K562 (cell line): ENCODE data around the gene GJB4. TPM values are rescaled to one million over a fixed set of nuclear protein-coding genes. Genes with fewer than 3 reads are reported as not detected.
A peak's percentile ranks its signal among the peaks of the same experiment; 100 is the strongest.

Source experiments
- CREM ChIP-seq: IDR thresholded peaks from 2 replicates; pipeline ENCODE4 v1.6.1; 2014; ENCODE audit warnings: antibody characterized with exemption, low read depth
- ESRRA ChIP-seq: fragments of 450-650 bp; IDR thresholded peaks from 2 replicates; pipeline ENCODE4 v1.6.1; 2014; ENCODE audit warnings: low read depth, mild to moderate bottlenecking, moderate library complexity, borderline replicate concordance
- RAD21 ChIP-seq, 2 experiments: fragments of 250-450 bp in 1 of 2; fragments of 450-650 bp in 1 of 2; sonication (Bioruptor Pico) in 1 of 2; formaldehyde crosslinking in 1 of 2; IDR thresholded peaks in 1 of 2; conservative IDR thresholded peaks in 1 of 2; 2 replicates each; pipeline versions ENCODE4 v1.4.0 to v1.8.0; 2020 to 2022; ENCODE audit warnings: mild to moderate bottlenecking in 2 of 2, moderate library complexity in 1 of 2
- SMC3 ChIP-seq: conservative IDR thresholded peaks from 2 replicates; pipeline ENCODE4 v1.6.1; 2011; ENCODE audit warnings: low read depth, low read length, improper control_type of control experiment; ENCODE audit not compliant: insufficient read depth
- TEAD1 ChIP-seq, 2 experiments: fragments of 450-650 bp in 1 of 2; sonication (generic) in 1 of 2; formaldehyde crosslinking; IDR thresholded peaks; 2 replicates each; pipeline versions ENCODE4 v1.4.0 to v1.8.0; 2020 to 2022; ENCODE audit warnings: mild to moderate bottlenecking in 2 of 2, missing genetic modification reagents in 1 of 2
- ZNF217 ChIP-seq: sonication (generic); formaldehyde crosslinking; IDR thresholded peaks from 2 replicates; pipeline ENCODE4 v1.8.0; 2022; ENCODE audit warnings: mild to moderate bottlenecking, missing genetic modification reagents
- polyA plus RNA-seq, 8 experiments: library from polyadenylated mRNA; depleted of rRNA in 4 of 8; stranded (reverse) in 5 of 8; unstranded in 3 of 8; fragments of >200 nt; fragmentation: Nextera tagmentation in 2 of 8; fragmentation: Illumina TruSeq in 1 of 8; extraction: Ambion mirVana in 2 of 8; extraction: Trizol in 1 of 8; gene quantifications; 2 replicates each; pipeline versions ENCODE4 v1.2.1 to v1.2.3, GENCODE V29; 2011 to 2014; ENCODE audit warnings: inconsistent platforms in 1 of 8, missing spikeins in 1 of 8
- total RNA-seq, 7 experiments: library from RNA; depleted of rRNA in 6 of 7; stranded (reverse); fragments of >200 nt in 6 of 7; fragmentation: Illumina TruSeq in 2 of 7; extraction: Trizol in 2 of 7; gene quantifications; 2 replicates each; pipeline versions ENCODE4 v1.2.1 to v1.2.3, GENCODE V29; 2011 to 2021; ENCODE audit warnings: low replicate concordance in 1 of 7
- TF ChIP-seq, protein P1 (sequence below), 3 experiments: IDR thresholded peaks in 2 of 3; conservative IDR thresholded peaks in 1 of 3; 2 replicates each; pipeline ENCODE4 v1.5.1; 2011 to 2012; ENCODE audit warnings: low read length in 3 of 3, mild to moderate bottlenecking in 3 of 3, control low read depth in 2 of 3, improper control_type of control experiment in 1 of 3, inconsistent platforms in 1 of 3, low read depth in 1 of 3, mixed read lengths in 1 of 3, moderate library complexity in 1 of 3; ENCODE audit not compliant: insufficient read depth in 2 of 3
- TF ChIP-seq, protein P2 (sequence below): IDR thresholded peaks from 2 replicates; pipeline ENCODE4 v1.6.1; 2011; ENCODE audit not compliant: insufficient read length; ENCODE audit errors: extremely low read depth
- TF ChIP-seq, protein P3 (sequence below): fragments of 450-650 bp; formaldehyde crosslinking; IDR thresholded peaks from 2 replicates; pipeline ENCODE4 v1.4.0; 2020; ENCODE audit warnings: mild to moderate bottlenecking, moderate library complexity

The GJB4 gene
- total and polyA plus RNA-seq, 9 of the 15 experiments (the other 6 are each of a cell fraction or from before 2014, with no cell fraction given): 0.03 TPM; not detected in 8

DNA sequence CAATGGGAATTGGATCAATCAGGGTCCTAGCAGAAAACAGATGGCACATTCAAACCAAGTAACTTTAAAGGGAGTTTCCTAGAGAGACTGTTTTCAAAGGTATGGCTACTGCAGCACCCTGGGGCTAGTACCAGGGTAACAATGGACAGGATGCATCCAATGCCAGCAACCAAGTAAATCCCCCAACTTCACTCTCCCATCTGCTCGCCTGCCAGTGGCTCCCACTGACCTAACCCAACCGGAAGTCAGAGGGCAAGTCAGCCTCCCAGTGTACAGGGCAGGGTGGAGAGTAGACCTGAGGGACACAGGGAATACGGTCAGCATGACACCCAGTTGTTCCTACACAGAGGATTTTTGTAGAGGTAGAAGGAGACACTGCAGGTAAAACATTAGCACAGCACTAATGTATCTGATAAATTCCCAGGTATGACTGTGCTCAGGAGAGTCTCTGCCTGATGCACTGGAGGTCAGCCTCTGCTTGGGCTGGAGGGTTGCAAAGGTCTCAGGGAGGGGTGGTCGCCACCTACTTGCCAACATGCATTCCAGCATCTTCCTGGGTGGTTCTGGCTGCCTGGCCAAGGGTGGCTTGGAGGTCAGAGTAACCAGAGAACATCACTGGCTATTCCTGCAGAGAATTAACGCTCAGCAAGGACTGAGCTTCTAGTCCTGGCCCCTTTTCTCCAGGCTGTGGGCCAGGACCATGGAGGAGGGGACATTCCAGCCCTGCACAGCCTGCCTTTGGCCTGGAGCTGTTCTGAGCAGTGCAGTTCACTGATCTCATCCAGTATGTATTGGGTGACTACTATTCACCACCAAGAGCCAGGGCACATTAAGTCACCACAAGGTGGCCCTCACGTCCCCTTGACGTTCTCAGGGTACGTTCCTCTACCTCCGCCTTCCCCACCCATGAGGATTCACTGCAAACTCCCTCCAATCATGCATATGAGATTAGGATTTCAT lies 28.2 kb downstream of the GJB4 start (continued):
- TF ChIP-seq, protein P1, sequence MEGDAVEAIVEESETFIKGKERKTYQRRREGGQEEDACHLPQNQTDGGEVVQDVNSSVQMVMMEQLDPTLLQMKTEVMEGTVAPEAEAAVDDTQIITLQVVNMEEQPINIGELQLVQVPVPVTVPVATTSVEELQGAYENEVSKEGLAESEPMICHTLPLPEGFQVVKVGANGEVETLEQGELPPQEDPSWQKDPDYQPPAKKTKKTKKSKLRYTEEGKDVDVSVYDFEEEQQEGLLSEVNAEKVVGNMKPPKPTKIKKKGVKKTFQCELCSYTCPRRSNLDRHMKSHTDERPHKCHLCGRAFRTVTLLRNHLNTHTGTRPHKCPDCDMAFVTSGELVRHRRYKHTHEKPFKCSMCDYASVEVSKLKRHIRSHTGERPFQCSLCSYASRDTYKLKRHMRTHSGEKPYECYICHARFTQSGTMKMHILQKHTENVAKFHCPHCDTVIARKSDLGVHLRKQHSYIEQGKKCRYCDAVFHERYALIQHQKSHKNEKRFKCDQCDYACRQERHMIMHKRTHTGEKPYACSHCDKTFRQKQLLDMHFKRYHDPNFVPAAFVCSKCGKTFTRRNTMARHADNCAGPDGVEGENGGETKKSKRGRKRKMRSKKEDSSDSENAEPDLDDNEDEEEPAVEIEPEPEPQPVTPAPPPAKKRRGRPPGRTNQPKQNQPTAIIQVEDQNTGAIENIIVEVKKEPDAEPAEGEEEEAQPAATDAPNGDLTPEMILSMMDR (IDR thresholded peaks at IDR 0.05 in 2 of 3, conservative IDR thresholded peaks at IDR 0.05 in 1 of 3; ENCODE audit: insufficient read depth in 2 of 3, low read depth in 1 of 3, low read length in 3 of 3): peak; percentile 80 to 83 (median 80)
- TF ChIP-seq RAD21 (CRISPR knock-in tag; conservative IDR thresholded peaks at IDR 0.05 in 1 of 2, IDR thresholded peaks at IDR 0.05 in 1 of 2) (peak; percentile 62 to 93), TEAD1 (CRISPR knock-in tag; IDR thresholded peaks at IDR 0.05) (0 out of 4 replicates have a peak, but pooled peaks of 1 of the 2 experiments have one; percentile 5), ESRRA (0 out of 2 replicates have a peak, but pooled peaks have one; percentile 15), SMC3 (peak; percentile 83), ZNF217 (CRISPR knock-in tag) (no peak), CREM (0 out of 2 replicates have a peak, but pooled peaks have one; percentile 37)
- TF ChIP-seq, protein P2, sequence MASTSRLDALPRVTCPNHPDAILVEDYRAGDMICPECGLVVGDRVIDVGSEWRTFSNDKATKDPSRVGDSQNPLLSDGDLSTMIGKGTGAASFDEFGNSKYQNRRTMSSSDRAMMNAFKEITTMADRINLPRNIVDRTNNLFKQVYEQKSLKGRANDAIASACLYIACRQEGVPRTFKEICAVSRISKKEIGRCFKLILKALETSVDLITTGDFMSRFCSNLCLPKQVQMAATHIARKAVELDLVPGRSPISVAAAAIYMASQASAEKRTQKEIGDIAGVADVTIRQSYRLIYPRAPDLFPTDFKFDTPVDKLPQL: no peak
- TF ChIP-seq, protein P3, sequence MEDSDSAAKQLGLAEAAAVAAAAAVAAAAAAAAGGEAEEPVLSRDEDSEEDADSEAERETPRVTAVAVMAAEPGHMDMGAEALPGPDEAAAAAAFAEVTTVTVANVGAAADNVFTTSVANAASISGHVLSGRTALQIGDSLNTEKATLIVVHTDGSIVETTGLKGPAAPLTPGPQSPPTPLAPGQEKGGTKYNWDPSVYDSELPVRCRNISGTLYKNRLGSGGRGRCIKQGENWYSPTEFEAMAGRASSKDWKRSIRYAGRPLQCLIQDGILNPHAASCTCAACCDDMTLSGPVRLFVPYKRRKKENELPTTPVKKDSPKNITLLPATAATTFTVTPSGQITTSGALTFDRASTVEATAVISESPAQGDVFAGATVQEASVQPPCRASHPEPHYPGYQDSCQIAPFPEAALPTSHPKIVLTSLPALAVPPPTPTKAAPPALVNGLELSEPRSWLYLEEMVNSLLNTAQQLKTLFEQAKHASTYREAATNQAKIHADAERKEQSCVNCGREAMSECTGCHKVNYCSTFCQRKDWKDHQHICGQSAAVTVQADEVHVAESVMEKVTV (CRISPR knock-in tag): peak; percentile 58; the same call in 1 of the 2 replicates
